GM18861 (cell line): ENCODE data around the gene THAP6.
A peak's percentile ranks its signal among the peaks of the same experiment; 100 is the strongest.
"Not testable (repeated sequence)": the region's sequence is repeated elsewhere in the genome, so short reads cannot be mapped to it uniquely, and the experiment has no call there.

Experiments used
- ATAC-seq: cut with Tn5 transposase; IDR thresholded peaks from one replicate; pipeline ENCODE4 v1.9.1; 2021; ENCODE audit not compliant: unreplicated experiment

The THAP6 gene

DNA sequence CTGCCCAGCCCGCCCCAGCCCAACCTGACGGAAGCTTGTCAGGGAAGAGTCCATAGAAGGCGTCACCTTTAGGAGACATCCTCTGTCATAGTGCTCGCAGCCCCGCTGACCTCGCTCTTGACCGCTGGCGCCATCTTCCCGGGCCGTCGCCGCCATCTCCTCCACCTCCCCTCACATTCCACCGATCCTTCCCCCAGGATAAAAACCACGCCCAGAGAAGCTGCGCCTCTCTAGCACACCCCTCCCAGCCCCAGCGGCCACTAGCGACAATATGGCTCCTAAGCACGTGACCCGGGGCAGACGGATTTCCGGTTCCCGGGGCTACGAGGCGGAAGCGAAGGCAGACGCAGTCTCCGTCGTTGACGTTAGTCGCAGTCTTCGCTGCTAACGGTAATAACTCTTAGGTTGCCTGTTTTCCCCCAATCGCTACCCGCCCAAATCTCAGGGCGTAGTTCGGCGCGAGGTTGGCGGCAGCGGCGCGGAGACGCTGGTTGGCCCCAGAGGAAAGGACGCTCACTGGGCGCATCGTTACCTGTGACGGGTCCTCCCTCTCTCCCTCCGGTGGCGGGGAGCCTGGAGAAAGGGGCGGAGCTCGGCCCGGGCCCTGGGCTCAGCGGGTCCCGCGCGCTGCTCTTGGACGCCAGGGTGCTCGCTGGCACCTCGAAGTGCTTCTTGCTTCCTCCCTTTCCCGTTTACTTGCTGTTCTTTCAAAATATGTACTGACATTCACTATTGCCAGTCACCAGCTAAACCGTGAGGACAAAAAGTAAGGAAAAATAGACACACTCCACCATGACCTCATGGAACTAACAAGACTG lies at the start of gene THAP6, which contains the start of gene RCHY1:
Gene THAP6, plus strand, starts transcription at position 343 of the 818 bp plus-strand sequence. CDS start 980 bp downstream, outside the sequence.
Gene RCHY1, minus strand, starts transcription at position 273 of the 818 bp plus-strand sequence. Its CDS starts 117 bp downstream, at position 156.
- peak; percentile 86 for ATAC-seq

DNA sequence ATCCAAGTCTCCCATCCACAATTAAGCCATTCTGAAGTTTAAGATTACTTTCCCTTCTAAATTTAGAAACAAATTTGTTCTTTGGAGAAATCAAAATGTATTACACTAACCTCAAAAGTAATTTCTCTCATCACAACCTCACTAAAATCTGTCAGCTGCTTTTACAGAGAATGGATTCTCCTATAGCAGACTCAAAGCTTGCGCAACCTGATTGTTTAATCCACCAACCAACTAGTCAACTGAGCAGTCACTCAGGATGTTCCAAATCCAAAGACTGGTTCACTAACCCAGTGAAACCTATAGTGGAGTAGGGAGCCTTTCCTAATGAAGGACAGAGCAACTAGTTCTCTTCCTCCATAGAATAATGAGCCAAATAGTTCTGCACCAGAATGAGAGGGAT lies 44.4 kb upstream of the THAP6 start:
- no peak for ATAC-seq

GRCh38 chr4:75470738-75471137 lies 43.5 kb upstream of the THAP6 start:
- ATAC-seq: no peak

DNA sequence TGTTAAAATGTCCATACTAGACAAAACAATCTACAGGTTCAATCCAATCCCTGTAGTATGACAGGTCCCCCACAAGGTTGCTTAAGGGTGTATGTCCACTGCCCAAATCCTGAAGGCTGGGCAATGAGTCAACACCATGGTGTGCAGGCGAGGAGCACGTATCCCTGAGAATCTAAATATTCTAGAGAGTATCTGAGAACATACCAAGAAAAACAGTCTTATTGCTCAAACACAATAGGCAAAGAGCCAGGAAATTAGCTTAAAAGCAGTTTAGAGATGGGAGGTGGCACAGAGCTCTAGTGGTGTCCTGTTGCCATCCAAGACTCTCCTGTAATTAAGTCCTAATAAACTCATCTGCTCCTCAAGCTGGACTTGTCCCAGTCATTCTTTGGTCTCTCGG lies 37.1 kb upstream of the THAP6 start:
- ATAC-seq: no peak

DNA sequence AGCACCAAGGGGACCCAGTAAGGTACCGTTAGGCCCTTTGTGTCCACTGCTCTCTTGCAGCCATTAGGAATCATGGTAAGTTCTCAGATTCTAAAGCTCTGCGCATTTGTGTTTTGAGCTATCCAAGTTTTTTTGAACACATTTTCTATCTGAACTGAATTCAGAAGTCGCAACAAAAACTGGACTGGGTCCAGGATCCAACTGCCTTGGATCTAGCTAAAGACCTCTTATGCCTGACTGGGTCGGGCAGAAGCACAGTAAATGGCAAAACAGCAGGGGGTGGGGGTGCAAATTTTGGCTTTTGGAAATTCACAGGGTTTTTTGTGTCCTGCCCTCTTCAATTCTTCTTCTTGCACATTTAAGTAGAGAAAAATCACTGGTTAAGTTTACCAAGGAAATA lies 30.1 kb upstream of the THAP6 start:
- ATAC-seq: no peak

GRCh38 chr4:75490155-75490554 lies 24.1 kb upstream of the THAP6 start:
- no peak for ATAC-seq

GRCh38 chr4:75494563-75494962 lies 19.7 kb upstream of the THAP6 start:
- no peak for ATAC-seq

DNA sequence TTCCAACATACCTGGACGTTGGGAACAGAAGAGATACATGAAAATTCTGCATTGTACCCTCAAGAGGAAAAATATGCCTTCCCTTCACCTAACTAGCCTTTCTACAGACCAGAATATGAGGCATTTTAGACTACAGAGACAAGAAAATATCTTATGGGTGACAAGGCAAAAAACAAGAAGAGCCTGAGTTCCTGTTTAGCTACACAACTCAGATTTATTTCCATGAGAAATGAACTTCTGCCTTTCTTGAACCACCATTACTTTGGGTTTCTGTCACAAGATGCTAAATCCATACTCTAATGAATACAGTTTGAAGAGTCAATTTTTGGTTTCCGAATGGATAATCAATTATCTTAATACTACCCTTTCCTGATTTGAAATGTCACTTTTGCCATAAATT lies 18.8 kb upstream of the THAP6 start:
- ATAC-seq: no peak

GRCh38 chr4:75496406-75496805 lies 17.9 kb upstream of the THAP6 start:
- ATAC-seq: no peak

DNA sequence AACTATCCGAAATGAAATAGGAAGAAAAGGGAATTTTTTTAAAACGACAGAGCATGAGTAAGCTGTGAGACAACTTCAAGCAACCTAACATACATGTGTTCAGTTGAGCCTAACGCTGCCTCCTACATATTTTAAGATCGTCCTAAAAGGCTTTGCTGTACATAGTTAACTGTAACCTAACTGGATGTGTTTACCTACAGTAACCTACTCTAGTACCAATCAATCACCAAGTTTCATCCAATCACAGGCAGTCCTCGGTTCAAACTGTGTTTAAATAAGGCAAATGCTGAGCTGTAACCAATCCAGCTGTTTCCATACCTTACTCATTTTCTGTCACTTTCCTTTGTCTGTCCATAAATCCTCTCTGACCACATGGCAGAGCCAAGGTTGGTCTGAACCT lies 17.1 kb upstream of the THAP6 start:
- ATAC-seq: no peak

GRCh38 chr4:75498041-75498440 lies 16.2 kb upstream of the THAP6 start:
- no peak for ATAC-seq

DNA sequence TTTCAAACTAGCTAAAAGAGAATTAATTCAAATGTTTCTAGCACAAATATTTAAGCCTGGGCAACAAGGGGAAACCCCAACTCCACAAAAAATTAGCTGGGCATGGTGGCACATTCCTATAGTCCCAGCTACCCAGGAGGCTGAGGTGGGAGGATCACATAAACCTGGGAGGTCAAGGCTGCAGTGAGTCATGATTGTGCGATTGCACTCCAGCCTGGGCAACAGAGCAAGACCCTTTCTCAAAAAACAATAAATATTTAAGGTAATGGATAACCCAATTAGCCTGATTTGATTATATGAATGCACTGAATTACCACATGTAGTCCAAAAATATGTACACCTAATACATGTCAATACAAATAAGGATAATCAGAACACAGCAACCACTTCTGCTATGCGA lies 14.4 kb upstream of the THAP6 start:
- ATAC-seq: no peak

DNA sequence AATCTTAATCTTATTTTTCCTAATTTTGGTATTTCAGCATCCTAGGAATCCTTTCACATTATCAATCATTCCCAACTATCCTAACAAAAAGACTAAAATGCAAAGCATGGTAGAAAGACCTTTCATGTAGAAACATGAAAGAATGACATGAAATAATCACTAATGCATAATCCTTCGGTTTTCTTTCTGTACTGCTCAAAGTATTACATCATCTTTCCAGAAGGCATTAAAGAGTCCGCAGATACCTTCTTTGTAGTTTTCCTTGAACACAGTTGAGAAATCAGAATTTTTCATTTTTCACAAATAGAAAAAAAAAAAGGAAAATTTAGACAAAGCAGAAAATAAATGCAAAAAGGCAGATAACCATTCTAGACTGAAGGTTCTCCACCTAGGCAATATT lies 11.6 kb upstream of the THAP6 start:
- ATAC-seq: no peak

DNA sequence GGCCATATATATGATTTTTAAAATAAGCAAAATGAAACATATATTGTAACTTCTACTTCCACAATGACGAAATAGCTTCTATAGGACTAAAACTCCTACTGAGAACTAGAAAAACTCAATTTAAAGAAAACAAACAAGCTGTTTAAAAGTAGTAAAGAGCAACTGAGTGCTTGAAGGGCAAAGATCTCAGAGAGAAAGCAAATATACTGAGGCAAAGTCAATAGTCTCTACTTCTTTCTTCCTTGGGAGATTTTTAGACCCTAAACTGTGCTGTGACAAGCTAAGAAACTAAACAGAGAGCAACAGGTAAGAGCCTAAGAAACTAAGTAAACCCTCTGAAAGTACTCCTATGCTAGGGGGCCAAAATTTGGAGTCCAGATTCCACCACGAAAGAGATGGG lies 8.6 kb upstream of the THAP6 start:
- ATAC-seq: no peak

GRCh38 chr4:75509592-75509991 lies 4.7 kb upstream of the THAP6 start:
- not testable (repeated sequence) for ATAC-seq

GRCh38 chr4:75511841-75512240 lies 2.4 kb upstream of the THAP6 start:
- ATAC-seq: no peak

DNA sequence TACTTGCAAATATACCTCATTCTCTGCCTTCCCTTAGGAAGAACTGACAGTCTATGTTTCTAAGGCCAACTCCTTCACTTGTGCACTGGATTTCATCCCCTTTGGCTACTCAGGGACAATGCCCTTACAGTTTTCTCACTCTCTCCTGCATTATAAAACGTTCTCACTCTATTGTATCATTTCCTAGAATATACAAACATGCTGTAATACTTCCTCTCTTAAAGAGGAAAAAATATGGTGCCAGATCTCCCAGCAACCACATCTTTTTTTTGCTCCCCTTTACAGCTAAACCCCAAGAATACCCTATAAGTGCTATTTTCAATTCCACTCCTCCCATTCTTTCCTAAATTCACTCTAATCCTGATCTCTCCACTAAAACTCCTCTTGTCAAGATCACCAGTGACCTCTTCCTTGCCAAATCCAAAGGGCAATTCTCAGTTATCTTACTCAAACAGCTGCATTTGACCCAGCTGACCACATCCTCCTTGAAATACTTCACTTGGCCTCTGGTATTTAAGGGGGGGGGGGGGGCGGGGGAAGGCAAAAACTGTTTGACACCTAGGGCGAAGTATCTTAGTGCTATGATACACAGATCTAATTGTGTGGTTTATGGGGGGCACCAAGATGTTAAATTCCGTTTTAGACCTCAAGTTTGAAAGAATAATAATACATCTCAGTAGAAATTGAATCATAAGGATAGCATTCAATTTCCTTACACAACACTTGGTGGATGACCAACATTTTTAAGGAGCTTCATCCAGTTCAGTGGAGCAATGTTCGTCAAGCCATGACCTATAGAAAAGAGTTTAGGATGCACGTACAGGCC lies 1.7 kb upstream of the THAP6 start:
- peak; percentile 25 for ATAC-seq

GRCh38 chr4:75513526-75514130 lies 645 bp upstream of the THAP6 start:
- ATAC-seq: no peak

DNA sequence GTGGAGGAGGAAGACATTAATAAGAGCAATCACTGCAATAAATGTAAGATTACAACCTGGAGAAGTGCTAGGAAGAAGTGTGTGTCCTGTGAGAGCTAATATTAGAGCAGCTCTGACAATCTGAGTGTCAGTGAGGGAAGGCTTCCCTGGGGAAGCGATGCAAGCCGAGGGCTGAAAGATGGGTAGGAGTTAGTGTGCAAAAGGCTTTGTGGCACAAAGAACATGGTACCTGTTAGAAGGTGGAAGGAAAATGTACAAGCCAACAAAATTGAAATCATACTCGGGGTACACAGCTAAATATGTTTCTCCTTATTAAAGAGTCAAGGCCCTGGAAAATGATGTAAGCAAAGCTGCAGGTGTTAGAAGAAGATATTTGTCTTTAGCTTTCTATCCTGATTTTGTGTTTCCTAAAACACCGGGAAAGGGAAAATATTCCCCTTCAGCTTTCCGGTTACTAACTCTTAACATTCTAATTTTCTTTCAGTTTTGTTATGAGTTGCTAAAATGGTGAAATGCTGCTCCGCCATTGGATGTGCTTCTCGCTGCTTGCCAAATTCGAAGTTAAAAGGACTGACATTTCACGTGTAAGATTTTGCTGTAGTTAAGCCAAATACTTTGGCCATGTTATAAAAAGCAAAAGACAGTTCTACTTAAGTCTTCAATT lies 808 bp downstream of the THAP6 start:
- no peak for ATAC-seq

DNA sequence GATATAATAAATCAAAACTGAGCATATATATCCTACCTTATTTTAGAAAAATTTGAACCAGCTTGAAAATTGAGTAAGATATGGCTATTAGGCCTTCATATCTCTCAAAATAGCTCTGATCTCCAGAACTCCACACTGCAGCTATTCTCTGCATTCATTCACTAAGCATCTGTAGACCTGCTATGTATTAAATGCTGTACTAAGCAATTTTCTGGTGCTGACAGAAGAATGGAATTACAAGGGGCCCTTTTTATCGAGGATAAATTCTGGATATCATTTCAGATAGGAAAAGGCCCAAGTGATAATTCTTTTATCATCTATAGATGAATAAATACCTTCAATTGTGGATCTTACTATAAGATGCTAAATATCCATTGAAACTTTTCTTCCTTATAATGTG lies 1.9 kb downstream of the THAP6 start:
- ATAC-seq: no peak

GRCh38 chr4:75519452-75519851 lies 5.2 kb downstream of the THAP6 start:
- ATAC-seq: not testable (repeated sequence)
